Measurements from ENCODE around the gene GRAMD2B.

DNA sequence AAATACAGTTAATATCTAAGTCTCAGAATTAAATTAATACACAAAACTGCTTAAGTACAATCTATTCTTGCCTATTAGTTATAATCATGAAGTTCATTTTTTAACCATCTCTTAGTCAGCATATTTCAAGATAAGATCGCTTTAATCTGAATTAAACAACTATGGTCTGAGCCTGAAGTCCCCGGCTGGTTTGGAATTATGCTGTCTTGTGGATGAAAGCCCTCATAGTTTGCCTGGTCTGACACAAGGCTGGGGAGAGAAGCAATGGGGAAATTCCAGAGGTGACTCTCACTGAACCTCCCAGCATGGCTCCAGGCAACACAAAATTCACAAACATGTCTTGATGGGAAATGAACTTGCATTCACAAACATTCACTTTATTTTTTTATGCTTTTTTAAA lies 28.0 kb upstream of the GRAMD2B start:
- TF ChIP-seq POLR2A (IDR thresholded peaks at IDR 0.05; ENCODE audit: low read depth, low read length) (no peak), POLR2AphosphoS5 (IDR thresholded peaks at IDR 0.05; ENCODE audit: low read depth, low read length) (no peak)
